ENCODE results near the gene TBC1D22A.

DNA sequence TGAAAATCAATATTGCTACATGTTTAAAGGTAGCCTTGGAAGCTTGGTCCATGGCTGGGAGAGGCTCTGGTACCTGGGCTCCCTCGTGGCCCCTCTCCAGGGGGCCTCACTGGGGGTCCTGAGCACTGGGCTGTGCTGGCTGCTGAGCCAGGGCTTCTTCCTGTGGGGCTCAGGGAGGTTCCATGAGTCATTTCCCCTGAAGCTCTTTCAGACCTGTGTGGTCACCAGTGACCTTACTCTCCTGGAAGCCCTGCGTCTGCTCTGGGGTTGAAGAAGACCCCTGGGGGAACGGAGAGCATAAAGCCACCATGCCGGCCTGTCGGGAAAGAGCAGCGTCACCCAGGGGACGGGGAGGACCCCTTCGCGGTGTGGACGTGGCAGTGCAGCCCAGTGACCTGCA lies 389.0 kb downstream of the TBC1D22A start:
- TF ChIP-seq CTCF (IDR thresholded peaks at IDR 0.05; ENCODE audit: low read depth, low read length, missing input control): no peak
- TF ChIP-seq, protein P1, sequence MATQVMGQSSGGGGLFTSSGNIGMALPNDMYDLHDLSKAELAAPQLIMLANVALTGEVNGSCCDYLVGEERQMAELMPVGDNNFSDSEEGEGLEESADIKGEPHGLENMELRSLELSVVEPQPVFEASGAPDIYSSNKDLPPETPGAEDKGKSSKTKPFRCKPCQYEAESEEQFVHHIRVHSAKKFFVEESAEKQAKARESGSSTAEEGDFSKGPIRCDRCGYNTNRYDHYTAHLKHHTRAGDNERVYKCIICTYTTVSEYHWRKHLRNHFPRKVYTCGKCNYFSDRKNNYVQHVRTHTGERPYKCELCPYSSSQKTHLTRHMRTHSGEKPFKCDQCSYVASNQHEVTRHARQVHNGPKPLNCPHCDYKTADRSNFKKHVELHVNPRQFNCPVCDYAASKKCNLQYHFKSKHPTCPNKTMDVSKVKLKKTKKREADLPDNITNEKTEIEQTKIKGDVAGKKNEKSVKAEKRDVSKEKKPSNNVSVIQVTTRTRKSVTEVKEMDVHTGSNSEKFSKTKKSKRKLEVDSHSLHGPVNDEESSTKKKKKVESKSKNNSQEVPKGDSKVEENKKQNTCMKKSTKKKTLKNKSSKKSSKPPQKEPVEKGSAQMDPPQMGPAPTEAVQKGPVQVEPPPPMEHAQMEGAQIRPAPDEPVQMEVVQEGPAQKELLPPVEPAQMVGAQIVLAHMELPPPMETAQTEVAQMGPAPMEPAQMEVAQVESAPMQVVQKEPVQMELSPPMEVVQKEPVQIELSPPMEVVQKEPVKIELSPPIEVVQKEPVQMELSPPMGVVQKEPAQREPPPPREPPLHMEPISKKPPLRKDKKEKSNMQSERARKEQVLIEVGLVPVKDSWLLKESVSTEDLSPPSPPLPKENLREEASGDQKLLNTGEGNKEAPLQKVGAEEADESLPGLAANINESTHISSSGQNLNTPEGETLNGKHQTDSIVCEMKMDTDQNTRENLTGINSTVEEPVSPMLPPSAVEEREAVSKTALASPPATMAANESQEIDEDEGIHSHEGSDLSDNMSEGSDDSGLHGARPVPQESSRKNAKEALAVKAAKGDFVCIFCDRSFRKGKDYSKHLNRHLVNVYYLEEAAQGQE (IDR thresholded peaks at IDR 0.05): no peak
